Fibroblast of skin of left quadriceps (primary cell): ENCODE measurements around the gene SLC4A3.

ENCODE experiments used
- DNase-seq, 2 experiments: peaks; one replicate each; pipeline ENCODE4 v3.0.0-alpha.2; 2013; ENCODE audit warnings: low read depth in 2 of 2

Gene SLC4A3

DNA sequence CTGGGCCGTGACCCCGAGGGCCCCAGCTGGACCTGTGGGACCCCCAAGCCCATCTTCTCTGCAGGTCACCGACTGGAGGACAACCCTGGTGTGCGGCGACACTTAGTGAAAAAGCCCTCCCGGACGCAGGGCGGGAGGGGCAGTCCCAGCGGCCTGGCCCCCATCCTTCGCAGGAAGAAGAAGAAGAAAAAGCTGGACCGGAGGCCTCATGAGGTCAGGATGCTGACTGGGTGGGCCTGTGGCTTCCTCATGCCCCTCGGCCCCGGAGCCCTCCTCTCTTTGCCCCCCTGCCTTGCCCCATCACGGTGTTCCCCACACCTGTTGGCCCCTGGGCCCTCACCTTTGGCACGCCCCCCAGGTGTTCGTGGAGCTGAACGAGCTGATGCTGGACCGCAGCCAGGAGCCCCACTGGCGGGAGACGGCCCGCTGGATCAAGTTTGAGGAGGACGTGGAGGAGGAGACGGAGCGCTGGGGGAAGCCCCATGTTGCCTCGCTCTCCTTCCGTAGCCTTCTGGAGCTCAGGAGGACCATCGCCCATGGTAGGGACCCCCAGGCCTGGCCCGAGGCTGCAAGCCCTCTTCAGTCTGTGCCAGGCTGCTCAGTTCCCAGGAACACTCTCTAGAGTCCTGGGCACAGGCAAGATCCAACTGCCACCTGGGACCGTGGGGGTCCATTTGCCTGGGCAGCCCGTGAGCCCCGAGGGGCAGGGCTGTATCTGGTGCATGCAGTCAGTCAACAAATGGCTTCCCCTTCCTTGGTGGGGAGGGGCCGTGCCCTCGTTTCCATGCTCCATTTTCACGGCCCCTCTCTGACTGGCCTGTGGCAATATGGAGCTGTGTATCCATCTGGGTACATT, 4.7 kb downstream of the SLC4A3 start:
- DNase-seq: no peak

DNA sequence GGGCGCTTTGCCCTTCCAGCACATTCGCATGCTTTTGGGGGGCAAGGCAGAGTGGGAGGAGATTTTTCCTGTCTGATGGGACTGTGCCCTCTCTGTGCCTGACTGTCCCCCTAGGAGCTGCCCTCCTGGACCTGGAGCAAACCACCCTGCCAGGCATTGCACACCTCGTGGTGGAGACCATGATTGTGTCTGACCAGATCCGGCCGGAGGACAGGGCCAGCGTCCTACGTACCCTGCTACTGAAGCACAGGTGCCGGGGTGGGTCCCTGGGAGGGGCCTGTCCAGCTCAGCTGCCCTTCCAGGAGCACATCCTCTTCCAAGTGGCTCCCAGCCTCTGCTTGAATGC, 5.3 kb downstream of the SLC4A3 start:
- DNase-seq: no peak

DNA sequence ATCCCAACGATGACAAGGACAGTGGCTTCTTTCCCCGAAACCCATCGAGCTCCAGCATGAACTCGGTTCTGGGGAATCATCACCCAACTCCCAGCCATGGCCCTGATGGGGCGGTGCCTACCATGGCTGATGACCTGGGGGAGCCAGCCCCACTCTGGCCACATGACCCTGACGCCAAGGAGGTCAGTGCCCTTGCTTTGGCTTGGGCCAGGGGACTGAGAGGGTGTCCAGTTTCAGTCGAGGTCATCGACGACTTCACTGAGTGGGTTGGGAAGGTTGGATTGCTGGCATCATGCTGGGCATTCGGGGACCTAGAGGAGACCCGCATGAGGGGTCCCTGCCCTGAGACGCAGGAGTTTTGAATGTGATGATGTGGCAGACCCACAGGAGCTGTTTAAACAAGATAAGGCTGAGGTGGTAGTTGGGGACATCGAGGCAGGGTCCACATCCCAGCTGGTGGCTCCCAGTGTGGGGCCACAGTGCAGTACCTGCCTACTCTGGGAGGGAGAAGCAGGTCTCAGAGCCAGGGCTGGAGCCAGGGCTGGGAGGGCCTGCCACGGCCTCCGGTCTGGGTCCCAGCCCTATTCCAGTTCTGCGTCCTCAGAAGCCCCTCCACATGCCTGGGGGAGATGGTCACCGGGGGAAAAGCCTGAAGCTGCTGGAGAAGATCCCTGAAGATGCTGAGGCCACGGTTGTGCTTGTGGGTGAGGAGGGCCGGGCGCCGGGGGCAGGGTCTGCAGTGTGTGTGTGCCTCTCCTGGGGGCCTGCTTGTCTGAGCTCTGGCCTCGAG, 6.0 kb downstream of the SLC4A3 start:
- no peak for DNase-seq

DNA sequence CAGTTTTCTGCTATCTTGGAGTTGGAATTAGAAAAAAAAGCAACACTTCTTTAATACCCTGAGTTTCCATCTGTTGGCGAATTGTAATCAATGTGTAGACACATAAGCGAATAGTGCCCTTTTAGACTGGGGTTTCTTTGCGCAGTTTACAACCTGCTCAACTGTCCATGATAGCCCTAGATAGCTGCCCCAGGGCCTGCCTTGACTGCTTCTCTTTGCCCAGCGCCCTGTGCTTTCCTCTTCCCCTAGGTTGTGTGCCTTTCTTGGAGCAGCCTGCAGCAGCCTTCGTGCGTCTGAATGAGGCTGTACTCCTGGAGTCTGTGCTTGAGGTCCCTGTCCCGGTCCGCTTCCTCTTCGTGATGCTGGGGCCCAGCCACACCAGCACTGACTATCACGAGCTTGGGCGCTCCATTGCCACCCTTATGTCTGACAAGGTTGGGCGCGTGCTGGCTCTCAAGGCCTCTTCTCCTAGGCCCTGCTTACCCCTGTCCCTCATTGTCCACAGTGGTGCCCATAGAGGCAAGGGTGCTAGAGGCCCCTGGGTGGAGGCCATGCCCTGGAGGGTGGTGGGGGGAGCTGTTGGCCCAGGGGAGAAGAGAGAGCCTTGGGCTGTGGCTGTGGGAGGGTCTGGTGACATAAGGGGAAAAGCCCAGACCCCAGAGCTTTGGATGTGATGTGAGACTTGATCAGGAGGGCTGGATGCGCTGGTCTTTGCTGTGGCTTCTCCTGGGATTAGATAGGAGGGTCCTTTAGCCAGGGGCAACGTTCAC, 6.9 kb downstream of the SLC4A3 start:
- DNase-seq: no peak

DNA sequence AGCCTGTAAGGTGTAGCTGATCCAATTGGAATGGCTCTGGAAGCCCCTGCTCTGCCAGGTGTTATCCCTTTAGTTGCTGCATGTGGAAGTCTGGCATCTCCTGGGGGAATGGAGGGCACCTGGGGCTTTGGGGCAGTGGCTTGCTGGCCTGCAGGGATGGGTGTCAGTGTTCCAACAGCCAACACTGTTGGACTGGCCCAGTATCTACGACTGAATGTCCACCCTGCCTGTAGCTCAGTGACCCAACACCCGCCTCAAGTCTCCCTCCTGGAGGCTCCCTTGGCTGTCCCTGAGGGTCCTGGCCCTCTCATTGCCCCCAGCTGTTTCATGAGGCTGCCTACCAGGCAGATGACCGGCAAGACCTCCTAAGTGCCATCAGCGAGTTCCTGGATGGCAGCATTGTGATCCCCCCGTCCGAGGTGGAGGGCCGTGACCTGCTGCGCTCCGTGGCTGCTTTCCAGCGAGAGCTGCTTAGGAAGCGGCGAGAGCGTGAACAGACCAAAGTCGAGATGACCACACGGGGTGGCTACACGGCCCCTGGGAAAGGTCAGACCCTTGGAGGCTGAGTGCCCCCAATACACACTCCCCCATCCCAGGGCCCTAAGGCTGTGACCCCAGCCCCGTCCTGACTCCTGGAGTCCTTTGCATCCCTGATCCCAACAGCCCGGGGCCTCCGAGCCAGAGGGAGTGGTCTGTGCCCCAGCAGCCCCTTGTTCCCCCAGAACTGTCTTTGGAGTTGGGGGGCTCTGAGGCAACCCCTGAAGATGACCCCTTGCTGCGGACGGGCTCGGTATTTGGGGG, 7.7 kb downstream of the SLC4A3 start:
- no peak for DNase-seq

DNA sequence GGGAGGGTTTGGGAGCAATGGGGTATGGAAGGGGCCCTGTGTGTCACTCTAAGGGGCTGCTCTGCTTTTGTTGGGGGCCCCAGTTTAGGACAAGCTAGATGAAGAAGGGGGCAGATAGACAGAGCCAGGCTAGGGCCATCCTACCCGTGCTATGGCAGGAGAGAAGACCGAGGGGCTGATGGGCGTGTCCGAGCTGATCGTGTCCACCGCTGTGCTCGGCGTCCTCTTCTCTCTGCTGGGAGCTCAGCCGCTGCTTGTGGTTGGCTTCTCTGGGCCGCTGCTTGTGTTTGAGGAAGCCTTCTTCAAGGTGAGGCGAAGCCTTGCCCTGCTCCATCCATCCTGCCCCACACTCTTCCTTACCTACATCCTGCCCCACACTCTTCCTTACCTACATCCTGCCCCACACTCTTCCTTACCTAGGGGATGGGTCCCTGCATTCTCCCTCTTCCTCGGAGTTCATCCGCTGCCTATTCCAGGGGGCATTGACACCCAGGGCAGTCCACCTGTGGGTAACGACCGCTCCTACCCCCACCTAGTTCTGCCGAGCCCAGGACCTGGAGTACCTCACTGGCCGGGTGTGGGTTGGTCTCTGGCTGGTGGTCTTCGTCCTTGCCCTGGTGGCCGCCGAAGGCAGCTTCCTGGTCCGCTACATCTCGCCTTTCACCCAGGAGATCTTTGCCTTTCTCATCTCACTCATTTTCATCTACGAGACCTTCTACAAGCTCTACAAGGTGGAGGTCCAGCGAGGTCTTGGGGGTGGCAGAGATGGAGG, 8.9 kb downstream of the SLC4A3 start:
- DNase-seq: no peak

DNA sequence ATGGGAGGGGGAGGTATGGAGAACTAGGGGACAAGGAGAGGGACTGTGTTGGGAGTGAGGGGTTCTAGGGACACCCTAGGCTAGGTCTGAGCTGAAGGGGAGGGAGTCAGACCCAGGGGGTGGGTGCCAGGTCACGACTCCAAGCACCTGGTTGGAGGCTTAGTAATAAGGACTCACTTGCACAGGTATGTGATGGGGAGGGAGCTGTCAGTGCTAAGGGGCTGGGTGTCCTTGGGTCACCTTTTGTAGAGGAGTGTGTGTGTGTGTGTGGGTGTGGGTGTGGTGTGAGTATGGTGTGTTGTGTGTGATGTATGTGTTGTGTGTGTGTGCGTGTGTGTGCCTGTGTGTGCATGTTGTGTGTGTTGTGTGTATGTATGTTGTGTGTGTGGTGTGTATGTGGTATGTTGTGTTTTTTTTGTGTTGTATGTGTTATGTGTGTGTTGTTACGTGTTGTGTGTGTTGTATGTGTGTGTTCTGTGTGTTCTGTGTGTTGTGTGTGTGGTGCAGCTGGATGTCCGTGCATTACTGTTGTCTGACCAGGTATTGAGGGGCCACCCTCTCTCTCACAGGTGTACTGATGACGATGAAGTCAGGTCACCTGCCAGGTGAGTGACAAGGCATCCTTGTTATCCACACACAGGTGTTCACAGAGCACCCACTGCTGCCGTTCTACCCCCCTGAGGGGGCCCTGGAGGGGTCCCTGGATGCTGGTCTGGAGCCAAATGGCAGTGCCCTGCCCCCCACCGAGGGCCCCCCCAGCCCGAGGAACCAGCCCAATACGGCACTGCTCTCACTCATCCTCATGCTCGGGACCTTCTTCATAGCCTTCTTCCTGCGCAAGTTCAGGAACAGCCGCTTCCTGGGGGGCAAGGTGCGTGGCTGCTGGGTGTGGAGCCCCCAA, 9.8 kb downstream of the SLC4A3 start:
- DNase-seq: no peak

DNA sequence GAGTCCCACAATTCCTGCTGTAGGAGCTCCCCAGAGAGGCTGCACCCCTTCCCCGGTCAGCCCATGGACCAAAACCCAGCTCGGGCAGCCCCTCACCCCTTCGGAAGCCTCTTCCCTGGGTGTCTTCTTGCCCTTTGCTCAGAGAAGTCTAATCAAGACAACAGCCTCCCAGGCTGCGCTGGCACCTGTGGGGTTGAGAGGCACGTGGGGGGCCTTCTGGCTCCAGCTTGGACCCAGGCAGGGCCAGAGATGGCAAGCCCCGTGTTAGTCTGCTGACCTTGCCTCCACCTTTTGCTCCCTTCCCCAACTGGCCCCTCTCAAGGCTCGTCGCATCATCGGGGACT, 10.4 kb downstream of the SLC4A3 start:
- DNase-seq: no peak

DNA sequence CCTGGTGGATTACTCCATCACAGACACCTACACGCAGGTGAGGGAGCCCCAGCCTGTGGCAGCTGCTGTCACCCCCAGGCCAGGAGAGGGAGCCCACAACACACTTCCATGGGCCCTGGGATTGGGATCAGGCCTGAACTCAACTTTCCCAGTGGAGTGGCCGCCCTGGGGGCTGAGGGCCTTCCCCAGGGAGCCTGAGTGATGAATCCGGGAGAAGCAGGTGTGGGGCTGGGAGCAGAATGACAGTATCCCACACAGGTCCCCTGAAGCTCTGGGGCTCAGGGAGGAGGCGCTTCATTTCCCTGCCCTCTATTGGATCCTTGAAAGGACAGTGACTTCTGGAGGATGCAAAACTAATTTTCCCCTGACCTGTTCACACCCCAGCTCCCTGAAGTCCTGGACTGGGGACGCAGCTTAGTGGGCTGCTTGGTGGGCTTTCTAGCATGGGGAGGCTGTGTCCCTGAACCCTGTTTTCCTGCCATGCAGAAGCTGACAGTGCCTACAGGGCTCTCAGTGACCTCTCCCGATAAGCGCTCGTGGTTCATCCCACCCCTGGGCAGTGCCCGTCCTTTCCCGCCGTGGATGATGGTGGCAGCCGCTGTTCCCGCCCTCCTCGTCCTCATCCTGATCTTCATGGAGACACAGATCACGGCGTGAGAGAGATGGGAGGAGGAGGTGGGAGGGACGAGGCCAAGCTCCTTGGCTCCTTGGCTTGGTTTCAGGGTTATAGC, 11.0 kb downstream of the SLC4A3 start:
- no peak for DNase-seq

DNA sequence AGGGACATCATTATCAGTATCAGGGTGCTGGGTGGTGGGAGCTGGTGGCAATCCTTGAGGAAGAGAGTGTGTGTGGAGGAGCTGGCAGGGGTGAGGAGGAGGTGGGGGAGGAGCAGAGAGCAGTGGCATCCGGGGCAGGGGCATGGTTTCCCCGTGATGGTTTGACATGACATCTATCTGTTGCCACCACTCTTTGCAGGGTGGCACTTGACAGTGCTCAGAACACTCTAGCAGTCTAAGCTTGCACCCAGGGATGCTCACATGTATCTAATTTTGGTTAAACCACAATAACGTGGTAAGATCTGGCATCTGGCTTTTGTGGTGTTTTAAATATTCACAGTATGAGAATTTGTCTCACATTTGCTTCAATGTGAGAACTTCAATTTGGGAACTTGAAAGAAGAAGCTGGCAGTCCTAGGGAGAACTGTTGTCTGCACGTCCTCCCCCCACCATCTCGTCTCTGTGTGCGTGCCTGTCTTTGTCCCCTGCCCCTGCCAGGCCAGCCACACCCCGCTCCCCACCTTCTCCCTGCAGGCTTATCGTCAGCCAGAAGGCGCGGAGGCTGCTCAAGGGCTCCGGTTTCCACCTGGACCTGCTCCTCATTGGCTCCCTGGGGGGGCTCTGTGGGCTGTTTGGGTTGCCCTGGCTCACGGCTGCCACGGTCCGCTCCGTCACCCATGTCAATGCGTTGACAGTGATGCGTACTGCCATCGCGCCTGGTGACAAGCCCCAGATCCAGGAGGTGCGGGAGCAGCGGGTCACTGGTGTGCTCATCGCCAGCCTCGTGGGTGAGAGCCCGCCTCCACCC, 11.7 kb downstream of the SLC4A3 start:
- DNase-seq: peak; percentile 52 to 61

DNA sequence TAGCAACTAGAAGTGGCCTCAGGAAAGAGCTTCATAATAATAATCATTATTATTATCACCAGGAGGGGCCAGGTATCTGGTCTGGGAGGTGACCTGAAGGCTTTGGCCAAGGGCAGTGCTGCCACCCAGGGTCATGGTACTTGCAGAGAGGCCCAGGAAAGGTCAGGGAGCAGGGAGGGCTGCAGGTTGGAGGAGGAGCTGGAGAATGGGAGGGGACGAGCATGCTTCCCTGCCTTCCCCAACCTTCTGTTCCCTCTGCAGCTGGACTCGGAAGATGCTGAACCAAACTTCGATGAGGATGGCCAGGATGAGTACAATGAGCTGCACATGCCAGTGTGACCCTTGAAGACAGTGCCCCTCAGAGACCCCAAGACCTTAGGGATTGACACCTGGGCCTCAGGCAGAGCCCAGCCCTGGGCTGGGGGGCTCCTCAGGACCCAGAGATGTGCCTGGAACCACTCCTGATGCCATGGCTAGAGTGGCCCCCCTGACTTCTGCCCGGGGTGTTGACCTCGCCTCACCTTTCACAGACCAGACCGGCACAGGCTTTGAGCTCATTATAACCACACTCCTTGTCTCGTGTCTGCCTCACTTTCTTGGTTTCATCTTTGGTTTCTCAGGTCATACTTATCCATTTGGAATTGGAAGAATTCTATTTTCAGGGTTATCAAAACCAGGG, 14.1 kb downstream of the SLC4A3 start:
- no peak for DNase-seq

DNA sequence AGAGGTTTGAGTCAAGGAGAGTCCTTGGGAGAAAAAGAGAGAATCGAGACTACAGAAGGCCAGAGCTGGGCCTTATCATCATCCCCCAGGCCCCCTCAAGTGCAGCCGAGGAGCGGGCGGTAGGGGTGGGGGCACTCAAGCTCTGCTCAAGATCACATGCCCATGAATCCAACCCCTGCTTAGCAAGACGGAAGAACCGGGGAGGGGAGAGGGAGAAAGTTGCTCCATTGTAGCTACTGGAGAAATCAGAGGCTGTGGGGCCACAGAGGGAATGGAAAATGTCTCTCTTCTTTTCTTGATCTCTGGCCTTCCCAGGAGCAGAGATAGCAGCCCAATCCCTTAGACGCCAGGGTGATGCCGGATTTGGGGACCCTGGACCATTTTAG, 14.6 kb downstream of the SLC4A3 start:
- DNase-seq: no peak

DNA sequence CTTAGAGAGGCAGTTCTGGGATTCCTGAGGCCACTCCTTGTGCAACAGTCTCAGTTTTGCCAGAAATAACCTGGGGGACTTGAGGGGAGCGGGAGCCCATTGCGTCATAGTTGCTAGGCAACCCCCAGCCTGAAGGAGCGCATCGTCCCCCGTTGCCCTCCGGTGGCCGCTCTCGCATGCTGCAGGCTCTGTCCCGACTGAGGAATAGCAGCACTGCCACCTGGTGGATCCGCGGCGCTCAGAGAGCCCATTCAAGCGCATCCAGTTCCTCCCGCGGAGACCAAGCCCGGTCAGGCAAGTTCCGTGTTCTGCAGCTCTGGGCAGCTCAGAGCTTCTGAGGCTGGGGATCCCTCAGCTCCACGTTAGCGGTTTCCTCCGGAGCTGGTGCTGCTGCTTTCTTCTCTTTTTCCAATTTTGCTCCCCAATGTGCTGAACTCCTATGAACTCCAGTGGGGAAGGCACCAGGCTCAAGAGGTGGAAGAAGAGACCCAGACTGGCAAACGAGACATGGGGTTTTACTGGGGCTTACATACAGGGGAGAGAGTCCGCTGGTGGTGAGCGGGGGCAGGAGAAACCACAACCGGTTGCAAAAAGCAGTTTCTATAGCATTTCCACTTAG, 15.1 kb downstream of the SLC4A3 start:
- peak; percentile 91 to 92 for DNase-seq

DNA sequence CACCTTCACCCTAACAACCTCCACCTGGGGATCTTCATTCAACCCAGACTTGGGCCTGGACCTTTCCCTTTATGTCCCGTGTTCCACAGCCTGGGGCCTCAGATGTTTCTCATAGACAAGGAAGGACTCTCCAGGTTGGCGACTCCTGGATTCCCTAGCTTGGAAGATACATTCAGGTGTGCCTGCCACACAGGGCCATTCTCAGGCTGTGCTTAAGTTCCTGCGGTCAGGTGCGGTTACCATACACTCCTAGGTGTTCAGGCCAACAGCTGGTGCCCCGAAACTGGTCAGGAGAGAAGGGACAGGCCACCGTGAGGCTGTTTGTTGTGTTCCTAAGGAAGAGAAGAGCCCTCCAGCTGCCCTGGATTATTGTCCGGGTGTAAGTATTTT, 15.6 kb downstream of the SLC4A3 start:
- no peak for DNase-seq

DNA sequence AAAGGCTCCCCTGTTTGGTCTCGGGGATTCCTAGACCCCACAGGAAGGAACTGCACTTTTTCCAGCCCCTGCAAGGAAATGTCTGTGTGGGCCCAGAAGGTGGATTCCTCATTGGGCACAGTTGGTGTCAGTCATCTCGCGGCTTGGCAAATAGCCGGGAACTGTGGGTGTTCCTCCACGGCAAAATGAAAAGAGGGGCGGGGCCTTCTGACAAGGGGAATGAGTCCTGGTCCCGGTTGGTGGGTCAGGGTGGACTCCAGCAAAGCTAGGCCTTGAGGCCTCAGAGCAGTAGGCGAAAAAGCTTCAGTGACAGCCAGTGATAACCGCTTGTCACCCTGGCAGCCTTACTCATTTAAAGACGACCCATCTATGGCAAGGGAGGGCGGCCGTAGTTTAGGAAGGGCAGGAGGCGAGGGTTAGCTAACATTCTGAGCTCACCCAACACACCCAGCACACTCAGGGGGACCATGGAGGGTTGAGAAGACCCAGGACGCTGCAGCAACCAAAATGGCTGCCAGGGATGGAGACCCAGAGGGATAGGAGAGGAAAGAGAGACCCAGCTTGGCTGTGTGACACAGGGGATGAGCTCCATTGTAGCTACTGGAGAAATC, 16.5 kb downstream of the SLC4A3 start:
- DNase-seq: no peak

DNA sequence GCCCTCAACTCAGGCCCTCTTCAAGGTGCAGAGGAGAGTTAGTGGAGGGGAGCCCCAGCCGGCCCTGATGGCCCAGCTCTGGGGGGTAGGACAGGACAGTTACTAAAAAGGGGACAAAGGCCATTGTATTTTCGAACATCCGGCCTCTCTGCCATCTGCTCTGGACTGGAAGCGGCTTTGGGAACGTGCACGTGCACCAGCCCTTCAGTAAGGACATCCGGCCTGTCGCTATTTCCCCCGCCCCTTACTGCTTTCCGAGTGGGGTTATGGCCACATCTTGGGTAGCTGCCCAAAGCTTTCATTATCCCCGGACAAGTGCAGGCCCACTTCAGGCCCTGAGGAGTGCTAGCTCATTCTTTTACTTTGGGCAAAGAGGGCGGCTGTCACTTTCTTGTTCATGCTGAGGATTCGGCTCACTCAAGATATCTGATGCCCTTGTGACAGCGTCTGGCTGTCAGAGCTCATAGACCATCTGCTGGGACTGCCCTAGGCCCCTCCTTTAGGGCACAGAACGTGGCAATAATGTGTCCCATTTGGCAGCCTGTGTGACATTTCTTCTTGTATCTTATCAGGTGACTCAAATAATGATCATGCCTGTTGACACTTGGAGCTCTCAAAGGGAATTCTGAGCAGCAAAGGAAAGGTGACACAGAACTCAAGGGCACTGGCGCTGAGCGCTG, 17.5 kb downstream of the SLC4A3 start:
- no peak for DNase-seq
